Ovary (tissue), 3 donors: Measurements from ENCODE around the gene SLC35D3.

Source experiments
- CTCF ChIP-seq, 3 donors: fragments of 450-650 bp in 2 of 3; fragments of 200-600 bp in 1 of 3; IDR thresholded peaks; one replicate each; pipeline versions ENCODE4 v1.5.1 to v1.8.0; 2016 to 2022; ENCODE audit warnings: antibody characterized with exemption in 3 of 3, mild to moderate bottlenecking in 1 of 3
- POLR2A ChIP-seq: fragments of 450-650 bp; IDR thresholded peaks from one replicate; pipeline ENCODE4 v1.6.1; 2017; ENCODE audit warnings: antibody characterized with exemption, mild to moderate bottlenecking, moderate library complexity
- donor health status: DM: no; HTN: no; CAD: no.

GRCh38 chr6:136952714-136953260, 30.7 kb downstream of the SLC35D3 start:
- TF ChIP-seq CTCF (IDR thresholded peaks at IDR 0.05): no peak
- no peak for TF ChIP-seq POLR2A
